GM12891 (cell line): ENCODE data around the gene SORCS2.

ENCODE experiments used
- POLR2A ChIP-seq: IDR thresholded peaks from 2 replicates; pipeline ENCODE4 v1.6.1; 2011; ENCODE audit warnings: low read depth, low read length, control low read depth
- POLR2AphosphoS5 ChIP-seq: IDR thresholded peaks from 2 replicates; pipeline ENCODE4 v1.6.1; 2011; ENCODE audit warnings: low read depth, low read length, control low read depth
- SPI1 ChIP-seq: IDR thresholded peaks from 2 replicates; pipeline ENCODE4 v1.6.1; 2011; ENCODE audit warnings: low read depth, low read length, control low read depth
- TAF1 ChIP-seq: IDR thresholded peaks from 2 replicates; pipeline ENCODE4 v1.6.1; 2011; ENCODE audit warnings: low read depth, low read length, control low read depth

- TF ChIP-seq POLR2AphosphoS5 (no peak), POLR2A (no peak), TAF1 (no peak), SPI1 (no peak)
These were observed 267.1 kb downstream of the SORCS2 start for GRCh38 chr4:7459471-7459870.
